GM08714 (cell line): ENCODE measurements around the gene TPMT.

ENCODE experiments used
- H3K4me3 ChIP-seq: fragments of 200-500 bp; sonication (Bioruptor generic); 2 replicates; pipeline ENCODE4 v1.5.1; 2014; ENCODE audit warnings: mild to moderate bottlenecking, low read length, inconsistent platforms
- ZNF274 ChIP-seq: IDR thresholded peaks from 2 replicates; pipeline ENCODE4 v1.6.1; 2012; ENCODE audit warnings: mild to moderate bottlenecking, low read depth, low read length

The TPMT gene

GRCh38 chr6:18080544-18080943 lies 74.3 kb downstream of the TPMT start:
- no peak overlapping the region for H3K4me3 ChIP-seq
- no peak for TF ChIP-seq ZNF274

- TF ChIP-seq ZNF274, result no peak
- H3K4me3 ChIP-seq, result no peak overlapping the region
These were observed 76.0 kb downstream of the TPMT start for GRCh38 chr6:18078866-18079265.
